Tibial nerve (tissue), 4 donors: ENCODE results near the gene FGF19.

Source experiments
- EP300 ChIP-seq, 2 donors: sonication (generic); formaldehyde crosslinking; IDR thresholded peaks; one replicate each; pipeline ENCODE4 v1.6.1; 2017; ENCODE audit warnings: antibody characterized with exemption in 2 of 2, mild to moderate bottlenecking in 1 of 2
- POLR2A ChIP-seq, 2 donors: fragments of 450-650 bp; IDR thresholded peaks; one replicate each; pipeline ENCODE4 v1.6.1; 2017; ENCODE audit warnings: antibody characterized with exemption in 2 of 2, mild to moderate bottlenecking in 2 of 2, moderate library complexity in 2 of 2
- TF ChIP-seq, protein P1 (sequence below), 5 experiments: fragments of 200-600 bp in 3 of 5; fragments of 450-650 bp in 2 of 5; sonication (generic) in 3 of 5; IDR thresholded peaks; one replicate each; pipeline ENCODE4 v1.5.1; 2016 to 2019; ENCODE audit warnings: antibody characterized with exemption in 5 of 5, mild to moderate bottlenecking in 3 of 5, moderate library complexity in 2 of 5

GRCh38 chr11:69684651-69685050, 19.2 kb downstream of the FGF19 start:
- TF ChIP-seq, protein P1, sequence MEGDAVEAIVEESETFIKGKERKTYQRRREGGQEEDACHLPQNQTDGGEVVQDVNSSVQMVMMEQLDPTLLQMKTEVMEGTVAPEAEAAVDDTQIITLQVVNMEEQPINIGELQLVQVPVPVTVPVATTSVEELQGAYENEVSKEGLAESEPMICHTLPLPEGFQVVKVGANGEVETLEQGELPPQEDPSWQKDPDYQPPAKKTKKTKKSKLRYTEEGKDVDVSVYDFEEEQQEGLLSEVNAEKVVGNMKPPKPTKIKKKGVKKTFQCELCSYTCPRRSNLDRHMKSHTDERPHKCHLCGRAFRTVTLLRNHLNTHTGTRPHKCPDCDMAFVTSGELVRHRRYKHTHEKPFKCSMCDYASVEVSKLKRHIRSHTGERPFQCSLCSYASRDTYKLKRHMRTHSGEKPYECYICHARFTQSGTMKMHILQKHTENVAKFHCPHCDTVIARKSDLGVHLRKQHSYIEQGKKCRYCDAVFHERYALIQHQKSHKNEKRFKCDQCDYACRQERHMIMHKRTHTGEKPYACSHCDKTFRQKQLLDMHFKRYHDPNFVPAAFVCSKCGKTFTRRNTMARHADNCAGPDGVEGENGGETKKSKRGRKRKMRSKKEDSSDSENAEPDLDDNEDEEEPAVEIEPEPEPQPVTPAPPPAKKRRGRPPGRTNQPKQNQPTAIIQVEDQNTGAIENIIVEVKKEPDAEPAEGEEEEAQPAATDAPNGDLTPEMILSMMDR (IDR thresholded peaks at IDR 0.05) = no peak
- TF ChIP-seq POLR2A (IDR thresholded peaks at IDR 0.05) (no peak), EP300 (IDR thresholded peaks at IDR 0.05) (no peak)
